ENCODE results near the gene CRB3.

Gene CRB3

DNA sequence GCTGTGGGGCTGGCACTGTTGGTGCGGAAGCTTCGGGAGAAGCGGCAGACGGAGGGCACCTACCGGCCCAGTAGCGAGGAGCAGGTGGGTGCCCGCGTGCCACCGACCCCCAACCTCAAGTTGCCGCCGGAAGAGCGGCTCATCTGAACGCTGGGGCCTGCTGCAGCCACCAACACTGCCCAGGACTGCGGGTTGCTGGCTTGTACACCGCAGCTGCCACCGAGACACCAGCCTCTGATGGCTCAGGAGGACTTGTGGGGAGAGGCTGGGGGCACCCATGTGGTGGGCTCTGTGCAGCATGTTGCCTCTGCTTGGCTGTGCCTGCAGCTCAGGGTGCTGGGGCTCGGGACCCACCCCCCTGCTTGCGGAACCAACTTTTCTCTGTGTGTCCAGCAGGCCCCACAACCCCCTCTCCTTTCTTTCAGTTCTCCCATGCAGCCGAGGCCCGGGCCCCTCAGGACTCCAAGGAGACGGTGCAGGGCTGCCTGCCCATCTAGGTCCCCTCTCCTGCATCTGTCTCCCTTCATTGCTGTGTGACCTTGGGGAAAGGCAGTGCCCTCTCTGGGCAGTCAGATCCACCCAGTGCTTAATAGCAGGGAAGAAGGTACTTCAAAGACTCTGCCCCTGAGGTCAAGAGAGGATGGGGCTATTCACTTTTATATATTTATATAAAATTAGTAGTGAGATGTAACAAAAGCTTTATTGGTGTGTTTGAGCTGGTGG lies 2.6 kb downstream of the CRB3 start:
- no peak for DNase-seq (ENCODE audit: low read depth in 2 of 2)

DNA sequence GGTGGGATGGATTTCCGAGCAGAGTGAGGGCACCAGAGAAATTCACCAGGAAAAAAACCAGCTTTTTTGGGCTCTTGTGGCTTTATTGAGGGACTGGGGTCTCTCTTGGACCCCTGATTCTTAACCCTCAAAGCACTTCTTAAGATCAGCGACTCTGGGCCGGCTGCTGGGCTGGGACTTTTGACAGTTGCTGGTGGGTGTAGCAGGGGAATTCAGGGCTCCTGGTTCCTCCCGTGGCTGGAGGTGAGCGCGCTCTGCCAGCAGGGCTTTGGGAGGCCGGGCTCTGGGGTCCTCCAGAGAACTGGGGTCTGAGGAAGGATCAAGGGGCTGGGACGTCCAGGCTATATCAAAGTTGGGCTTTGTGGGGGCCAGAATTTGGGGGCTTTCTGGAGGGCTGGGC lies 3.3 kb downstream of the CRB3 start:
- DNase-seq (ENCODE audit: low read depth in 2 of 2) = no peak

DNA sequence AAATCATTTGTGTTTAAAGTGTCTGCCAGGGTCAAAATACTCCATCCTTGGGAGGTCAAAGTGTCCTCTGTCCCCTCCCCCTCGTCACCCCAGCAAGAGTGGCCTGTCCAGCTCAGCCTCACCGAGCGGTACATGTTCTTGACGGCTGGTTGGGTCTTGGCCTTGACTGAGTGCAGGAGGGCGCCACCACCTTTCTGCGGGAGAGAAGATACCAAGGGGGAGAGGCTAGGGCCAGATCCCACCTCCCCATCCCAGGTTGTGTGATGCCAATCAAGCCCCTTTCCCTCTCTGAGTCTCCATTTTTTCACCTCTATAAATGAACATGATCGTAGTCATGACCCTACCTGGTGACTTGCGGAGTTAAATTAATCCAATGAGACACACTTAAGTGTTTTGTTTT lies 6.1 kb downstream of the CRB3 start:
- DNase-seq (ENCODE audit: low read depth in 2 of 2) = no peak

DNA sequence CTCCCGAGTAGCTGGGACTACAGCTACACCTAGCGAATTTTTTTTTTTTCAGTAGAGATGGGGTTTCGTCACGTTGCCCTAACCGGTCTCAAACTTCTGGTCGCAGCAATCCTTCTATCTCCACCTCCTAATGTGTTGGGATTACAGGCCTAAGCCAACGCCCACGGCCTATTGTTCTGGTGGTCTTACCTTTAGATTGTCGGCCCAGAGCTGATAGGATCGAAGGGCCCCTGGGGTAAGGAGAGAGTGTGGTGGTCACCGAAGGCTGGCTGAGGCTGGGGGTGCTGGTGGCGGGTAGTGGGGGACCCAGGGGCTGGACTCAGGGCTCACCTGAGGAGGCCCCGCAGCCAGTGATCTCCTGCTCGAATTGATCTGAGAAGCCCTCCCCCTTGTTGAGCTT lies 7.0 kb downstream of the CRB3 start:
- DNase-seq (ENCODE audit: low read depth in 2 of 2) = no peak

DNA sequence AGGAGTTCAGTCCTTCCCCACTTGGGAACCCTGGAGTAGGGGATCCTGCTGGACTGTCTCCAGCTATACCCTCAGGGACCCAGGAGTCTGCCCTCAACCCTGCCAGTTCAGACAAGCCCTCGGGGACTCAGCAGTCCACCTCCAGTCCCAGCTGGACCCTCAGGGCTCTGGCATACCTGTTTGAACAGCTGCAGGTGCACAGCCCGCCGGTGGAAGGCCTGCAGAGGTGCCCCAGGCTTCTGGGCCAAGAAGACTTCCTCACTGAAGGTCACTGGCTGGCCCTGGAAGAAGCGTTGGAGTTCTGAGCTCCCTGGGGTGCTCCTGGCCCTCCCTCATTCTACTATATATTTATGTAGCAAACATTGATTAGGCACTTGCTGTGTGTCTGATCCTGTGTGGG lies 8.6 kb downstream of the CRB3 start:
- DNase-seq (ENCODE audit: low read depth in 2 of 2) = no peak

DNA sequence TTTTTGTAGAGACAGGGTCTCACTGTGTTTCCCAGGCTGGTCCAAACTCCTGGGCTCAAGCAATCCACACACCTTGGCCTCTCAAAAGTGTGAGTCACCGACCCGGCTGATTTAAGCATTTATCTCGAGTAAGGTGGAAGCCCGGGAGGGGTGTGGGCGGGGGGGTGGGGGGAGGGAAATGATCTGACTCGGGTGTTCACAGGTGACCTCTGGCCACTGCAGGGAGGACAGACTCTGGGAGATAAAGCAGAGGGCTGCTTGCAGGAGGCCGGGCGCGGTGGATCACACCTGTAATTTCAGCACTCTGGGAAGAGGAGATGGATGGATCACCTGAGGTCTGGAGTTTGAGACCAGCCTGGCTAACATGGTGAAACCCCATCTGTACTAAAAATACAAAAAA lies 9.6 kb downstream of the CRB3 start:
- no peak for DNase-seq (ENCODE audit: low read depth in 2 of 2)

DNA sequence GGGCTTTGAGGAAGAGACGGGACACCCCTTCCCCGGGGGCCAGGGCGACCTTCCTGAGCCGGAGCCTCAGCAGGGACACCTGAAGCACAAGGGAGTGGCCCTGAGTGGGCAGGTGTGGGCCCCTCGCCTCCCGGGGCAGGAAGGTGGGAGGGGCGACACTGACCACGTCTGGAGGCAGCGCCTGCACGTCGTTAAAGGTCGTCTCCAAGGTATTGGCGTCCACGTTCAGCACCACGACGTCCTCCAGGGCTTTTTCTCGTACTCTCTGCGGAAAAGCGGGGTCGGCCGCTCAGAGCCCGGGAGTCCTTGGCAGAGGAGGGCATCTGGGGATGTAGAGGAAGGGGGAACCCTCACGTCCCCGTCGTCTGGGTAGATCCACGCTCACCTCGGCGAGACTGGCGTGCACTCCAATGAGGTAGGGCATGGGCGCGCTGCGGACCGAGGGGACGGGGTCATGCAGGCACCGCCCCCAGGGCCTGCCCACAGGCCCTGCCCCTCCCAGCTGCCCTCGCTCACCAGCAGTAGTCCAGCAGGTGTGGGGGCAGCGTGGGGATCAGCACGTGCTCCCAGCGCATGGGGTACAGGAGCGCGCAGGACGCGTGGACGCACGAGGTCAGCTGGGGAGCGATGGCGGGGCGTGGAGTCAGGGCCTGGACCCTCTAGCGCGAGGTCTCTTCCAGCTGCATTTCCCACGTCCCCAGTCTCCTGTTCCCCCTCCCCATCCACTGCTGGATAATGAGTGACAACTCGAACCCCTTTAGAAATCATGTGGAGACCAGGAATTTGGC lies 11.4 kb downstream of the CRB3 start:
- DNase-seq (ENCODE audit: low read depth in 2 of 2) = no peak

DNA sequence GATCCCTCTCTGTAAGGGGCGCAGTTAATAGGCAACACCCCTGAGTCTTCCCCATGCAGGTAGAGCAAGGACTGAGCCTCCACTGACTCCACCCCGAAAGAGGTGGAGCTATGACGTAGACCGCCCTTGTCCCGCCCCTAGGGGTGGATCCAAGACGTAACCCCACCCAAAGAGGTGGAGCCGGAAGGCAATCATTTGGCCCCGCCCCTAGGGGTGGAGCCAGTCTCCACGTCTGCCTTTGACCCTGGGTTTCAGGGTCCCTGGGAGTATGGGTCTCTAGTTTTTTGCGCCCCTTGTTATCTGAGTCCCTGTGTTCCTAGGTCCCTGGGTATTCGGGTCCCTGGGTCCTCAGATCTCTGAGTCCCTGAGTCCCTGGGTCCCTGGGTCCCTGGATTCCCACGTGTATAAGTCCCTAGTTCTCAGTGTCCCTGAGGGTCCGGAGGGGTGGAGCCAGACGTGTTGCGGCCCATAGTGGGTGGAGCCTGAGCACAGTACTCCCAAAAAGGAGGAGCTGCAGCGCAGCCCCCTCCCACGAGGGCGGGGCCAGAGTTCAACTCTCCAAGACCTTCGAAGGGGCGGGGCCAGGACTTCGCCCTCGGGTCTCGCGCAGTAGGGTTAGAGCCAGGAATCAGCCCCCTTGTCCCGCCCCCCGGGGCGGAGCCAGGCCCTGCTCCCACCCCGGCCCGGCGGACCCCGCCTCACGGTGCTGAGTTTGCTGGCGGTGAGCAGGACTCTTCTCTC lies 12.3 kb downstream of the CRB3 start:
- peak; percentile 39 to 44 for DNase-seq (ENCODE audit: low read depth in 2 of 2)

DNA sequence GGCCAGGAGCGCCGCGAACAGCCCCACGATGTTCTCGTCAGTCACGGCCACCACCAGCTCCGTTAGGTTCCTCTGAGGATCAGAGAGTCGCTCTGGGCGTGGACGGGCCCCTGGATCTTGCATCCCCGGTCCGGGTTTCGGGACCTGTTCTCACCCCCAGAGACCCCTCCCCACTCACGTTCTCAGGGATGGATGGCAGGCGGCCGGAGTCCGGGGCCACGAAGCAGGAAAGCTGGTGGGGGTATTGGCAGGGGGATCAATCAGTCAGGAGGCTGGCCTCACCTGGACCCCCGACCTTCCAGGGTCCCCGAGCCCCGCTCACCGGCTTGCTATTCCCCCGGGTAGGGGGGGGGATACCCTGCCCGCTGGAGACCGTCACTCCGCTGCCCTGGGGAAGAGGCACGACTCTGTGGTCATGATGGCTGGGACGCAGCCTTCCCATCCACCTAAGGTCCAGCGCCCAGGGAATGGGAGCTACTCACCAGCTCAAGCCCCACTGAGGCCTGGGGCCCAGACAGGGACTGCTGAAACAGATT lies 12.9 kb downstream of the CRB3 start:
- DNase-seq (ENCODE audit: low read depth in 2 of 2) = no peak

DNA sequence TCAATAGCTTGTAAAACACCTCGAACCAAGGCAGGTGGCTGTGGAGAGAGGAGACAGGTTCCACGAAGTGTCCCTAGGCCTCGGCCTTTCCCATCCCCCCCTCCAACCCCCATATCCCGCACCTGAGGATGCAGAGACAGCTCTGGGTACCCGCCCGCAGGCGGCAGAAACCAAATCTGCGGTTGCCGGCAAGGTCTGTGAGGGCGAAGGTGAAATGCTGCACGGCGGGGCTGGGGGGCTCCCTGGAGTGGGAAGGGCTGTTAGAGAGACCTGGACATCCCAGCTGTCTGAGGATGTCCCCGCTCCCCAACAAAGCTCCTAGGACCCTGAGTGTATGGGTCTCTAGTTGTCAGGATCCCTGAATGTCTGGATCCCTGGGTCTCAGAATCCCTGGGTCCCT lies 14.7 kb downstream of the CRB3 start:
- DNase-seq (ENCODE audit: low read depth in 2 of 2) = no peak

DNA sequence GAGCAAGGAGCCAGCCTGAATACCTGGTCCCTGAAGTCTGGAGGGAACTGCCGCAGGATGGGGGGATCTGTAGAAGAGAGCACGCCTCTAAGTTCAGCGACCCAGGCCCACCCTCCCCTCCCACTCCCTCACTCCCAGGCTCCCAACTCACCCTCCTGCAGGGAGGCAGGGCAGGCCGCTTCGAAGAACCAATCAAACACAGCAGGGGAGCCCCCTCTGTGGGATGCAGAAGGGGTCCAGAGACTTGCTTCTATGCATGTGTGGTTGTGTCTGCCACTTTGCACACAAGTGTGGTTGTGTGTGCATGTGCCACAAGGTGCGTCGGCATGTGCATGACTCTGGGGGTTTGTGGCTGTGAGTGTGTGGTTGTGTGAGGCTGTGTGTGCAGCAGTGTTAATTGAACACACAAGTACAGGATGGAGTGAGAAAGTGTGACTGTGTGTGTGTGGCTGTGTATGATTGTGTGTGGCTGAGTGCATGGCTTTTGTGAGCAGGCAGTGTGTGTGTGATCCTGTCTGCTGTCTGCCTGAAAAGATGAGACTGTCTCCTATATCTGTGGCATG lies 15.8 kb downstream of the CRB3 start:
- DNase-seq (ENCODE audit: low read depth in 2 of 2) = no peak

DNA sequence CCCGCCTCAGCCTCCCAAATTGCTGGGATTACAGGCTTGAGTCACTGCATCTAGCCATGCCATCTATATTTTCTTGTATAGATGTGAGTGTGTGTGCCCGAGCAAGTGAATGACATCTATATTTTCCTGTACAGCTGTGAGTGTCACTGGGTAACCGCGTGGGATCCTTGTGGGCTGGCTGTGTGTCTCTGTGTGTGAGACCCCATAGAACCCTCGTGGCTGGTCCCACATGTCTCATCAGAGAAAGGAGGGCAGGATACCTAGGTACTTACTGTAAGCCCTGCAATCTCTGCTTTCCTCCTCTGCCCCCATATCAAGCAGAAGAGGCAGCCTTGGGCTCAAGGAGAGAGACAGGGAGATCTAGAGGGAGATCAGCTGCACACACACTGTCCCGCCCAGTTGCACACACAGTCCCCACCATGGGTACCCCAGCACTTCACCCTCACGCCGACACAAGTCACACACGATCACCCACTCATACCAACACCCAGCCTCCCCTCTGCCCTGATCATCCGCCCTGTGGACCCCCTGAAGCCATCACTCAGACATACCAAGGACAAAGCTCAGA lies 16.9 kb downstream of the CRB3 start:
- no peak for DNase-seq (ENCODE audit: low read depth in 2 of 2)

DNA sequence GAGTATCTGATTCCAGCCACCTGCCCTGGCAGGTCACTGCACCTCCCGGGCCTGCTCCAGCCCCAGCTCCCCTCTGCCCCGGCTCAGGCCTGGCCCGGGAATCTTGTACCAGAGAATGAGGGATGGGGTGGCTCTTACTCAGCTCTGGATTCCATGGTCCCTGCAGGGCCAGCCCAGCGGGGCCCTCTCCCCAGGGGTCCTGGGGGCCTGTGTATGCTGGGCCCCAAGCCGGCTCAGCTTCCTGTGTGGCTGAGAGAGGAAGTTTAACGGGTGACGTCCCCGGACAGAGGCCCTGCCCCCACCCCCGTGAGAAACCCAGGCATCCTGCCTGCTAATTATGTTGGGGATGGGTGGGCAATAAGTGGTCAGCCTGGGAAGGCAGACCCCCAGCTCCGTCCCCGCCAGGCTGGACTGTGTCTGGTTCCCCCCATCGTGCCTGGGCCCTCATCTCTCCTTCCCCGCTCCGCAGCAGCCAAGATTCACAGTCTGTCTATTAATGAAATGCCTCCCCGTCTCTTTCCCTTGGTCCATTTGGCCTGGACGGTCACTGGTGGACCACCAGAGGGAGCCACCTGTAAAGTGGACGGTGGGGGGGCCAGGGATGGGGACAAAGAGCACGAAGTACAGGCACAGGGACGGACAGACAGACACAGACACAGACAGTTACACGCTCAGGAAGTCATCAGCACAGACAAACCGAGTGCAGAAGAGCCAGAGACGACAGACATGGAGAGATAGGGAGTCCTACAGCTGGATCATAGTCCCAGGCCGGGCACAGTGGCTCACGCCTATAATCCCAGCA lies 17.7 kb downstream of the CRB3 start, which contains the start of gene DENND1C:
Gene DENND1C, minus strand, starts transcription at position 247 of the 802 bp plus-strand sequence. Its CDS starts 92 bp downstream, at position 155.
- peak; percentile 44 to 63 for DNase-seq (ENCODE audit: low read depth in 2 of 2)

DNA sequence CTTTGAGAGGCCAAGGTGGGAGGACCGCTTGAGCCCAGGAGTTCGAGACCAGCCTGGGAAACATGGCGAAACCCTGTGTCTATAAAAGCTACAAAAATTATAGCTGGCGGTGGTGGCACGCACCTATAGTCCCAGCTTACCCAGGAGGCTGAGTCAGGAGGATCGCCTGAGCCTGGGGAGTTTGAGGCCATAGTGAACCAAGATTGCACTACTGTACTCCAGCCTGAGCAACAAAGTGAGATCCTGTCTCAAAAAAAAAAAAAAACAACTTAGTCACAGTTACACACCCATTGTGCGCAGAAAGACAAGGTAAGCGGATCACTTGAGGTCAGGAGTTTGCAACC lies 18.2 kb downstream of the CRB3 start:
- no peak for DNase-seq (ENCODE audit: low read depth in 2 of 2)

DNA sequence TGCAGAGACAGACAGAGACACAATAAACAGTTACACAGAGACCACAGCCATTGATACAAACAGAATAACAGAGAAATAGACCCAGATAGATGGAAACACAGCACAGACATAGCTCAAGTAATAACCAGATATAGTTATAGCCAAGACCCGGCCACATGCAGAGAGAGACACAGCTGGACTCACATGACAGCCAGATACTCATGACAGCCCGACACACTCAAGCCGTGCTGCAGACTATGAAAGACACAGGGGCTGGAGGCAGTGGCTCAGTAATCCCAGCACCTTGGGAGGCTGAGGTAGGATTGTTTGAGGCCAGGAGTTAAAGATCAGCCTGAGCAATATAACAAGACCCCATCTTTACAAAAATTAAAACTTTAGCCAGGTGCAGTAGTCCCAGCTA lies 19.2 kb downstream of the CRB3 start:
- no peak for DNase-seq (ENCODE audit: low read depth in 2 of 2)

DNA sequence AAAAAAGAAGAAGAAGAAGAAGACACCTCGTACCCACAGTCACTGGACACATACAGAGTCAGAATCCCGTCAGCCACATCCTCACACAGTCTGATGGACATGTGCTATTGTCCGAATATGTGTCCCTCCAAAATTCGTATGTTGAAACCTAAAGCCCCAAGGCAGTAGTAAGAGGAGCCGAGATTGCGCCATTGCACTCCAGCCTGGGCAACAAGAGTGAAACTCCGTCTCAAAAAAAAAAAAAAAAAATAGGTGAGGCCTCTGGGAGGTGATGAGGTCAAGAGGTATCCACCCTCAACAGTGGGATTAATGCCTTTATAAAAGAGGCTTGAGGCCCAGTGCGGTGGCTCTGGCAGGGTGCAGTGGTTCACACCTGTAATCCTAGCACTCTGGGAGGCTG lies 20.2 kb downstream of the CRB3 start:
- DNase-seq (ENCODE audit: low read depth in 2 of 2) = no peak

DNA sequence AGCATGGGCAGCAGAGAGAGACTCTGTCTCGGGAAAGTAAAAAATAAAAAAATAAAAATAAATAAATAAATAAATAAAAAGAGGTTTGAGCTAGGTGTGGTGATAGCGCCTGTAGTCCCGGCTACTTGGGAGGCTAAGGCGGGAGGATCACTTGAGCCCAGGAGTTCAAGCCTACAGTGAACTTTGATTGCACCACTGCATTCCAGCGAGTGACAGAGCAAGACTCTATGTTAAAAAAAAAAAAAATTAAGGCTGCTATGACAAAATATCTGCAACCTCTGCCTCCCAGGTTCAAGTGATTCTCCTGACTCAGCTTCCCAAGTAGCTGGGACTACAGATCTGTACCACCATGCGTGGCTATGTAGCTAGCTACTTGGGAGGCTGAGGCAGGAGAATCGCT lies 20.8 kb downstream of the CRB3 start:
- DNase-seq (ENCODE audit: low read depth in 2 of 2) = no peak

DNA sequence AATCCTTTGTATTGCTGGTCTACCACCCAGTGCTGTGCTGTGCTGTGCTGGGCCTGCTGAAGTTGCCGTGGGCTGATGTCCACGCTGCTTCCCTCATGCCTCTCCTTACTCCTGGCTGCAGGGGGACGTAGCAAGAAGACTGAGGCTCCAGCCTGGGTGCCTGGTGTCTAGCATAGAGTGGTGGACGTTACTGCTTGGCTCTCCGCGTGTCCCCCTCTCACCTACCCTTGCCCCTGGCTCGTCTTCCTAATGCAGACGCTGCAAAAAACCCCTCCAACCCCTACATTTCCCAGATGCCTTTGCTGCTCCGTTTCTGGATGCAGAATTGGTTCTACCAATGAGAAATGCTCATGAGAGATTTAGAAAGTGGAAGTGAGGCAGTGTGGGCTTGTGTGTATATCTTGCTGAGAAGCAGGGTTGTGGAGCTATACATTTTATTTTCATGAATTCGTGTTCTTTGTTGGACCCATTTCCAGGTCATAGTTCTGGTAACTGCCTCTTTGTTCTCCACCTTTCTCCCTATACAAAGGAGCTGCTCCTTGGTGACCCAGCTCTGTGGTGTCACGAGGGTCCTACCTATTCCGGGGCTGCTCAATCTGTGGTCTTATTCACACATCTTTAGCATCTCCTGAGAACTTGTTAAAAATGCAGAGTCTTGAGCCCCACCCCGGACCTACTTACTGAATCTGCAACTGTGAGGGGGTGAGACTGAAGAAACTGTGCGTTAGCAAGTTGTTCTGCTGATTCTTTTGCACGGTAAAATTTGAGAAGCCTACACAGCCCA lies 25.4 kb downstream of the CRB3 start:
- DNase-seq (ENCODE audit: low read depth in 2 of 2) = no peak

DNA sequence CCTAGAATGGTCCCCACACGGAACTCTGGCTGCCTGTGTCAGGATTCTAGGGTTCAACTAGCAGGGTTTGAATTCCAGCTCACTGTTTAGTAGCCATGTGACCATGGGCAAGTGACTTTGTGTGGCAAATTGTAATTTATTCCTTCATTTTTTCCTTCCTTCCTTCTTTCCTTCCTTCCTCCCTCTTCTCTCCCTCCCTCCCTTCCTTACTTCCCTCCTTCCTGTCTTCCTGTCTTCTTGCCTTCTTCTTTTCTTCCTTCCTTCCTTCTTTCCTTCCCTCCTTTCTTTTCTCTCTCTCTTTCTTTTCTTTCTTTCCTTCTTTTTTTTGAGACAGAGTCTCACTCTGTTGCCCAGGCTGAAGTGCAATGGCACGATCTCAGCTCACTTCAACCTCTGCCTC lies 26.1 kb downstream of the CRB3 start:
- DNase-seq (ENCODE audit: low read depth in 2 of 2) = no peak

Data from stimulated activated CD4-positive, alpha-beta T cell treated with anti-CD3 and anti-CD28 coated beads, Interleukin-1b, Interleukin-23, amount 100 ng/mL, for 4 hours (primary cell).